Natural killer cell (primary cell): ENCODE results near the gene CAPN8. TPM values are rescaled to one million over a fixed set of nuclear protein-coding genes. Genes with fewer than 3 reads are reported as not detected.
"Not testable (repeated sequence)": the region's sequence is repeated elsewhere in the genome, so short reads cannot be mapped to it uniquely, and the experiment has no call there.

Experiments
- ATAC-seq, 3 donors: fragments of 150-1000 bp in 2 of 3; fragments of 200-7000 bp in 1 of 3; cut with Tn5 transposase; 1 replicate in 1 of 3; 2 replicates in 2 of 3; pipeline ENCODE4 v1.10.0; 2021; ENCODE audit warnings: mild to moderate bottlenecking in 2 of 3, moderate library complexity in 2 of 3
- DNase-seq, 2 donors: peaks; one replicate each; pipeline versions ENCODE4 v3.0.0 to v3.0.0-alpha.2; 2013 to 2021; ENCODE audit warnings: mixed read lengths in 1 of 2
- H3K27ac ChIP-seq: one replicate; pipeline ENCODE4 v1.5.1; 2013; ENCODE audit warnings: mild to moderate bottlenecking, low read length
- H3K27me3 ChIP-seq: one replicate; pipeline ENCODE4 v1.6.1; 2013; ENCODE audit warnings: low read length; ENCODE audit not compliant: control insufficient read depth, insufficient read depth
- H3K36me3 ChIP-seq: one replicate; pipeline ENCODE4 v1.6.1; 2013; ENCODE audit warnings: low read length; ENCODE audit not compliant: control insufficient read depth, insufficient read depth
- H3K4me1 ChIP-seq: one replicate; pipeline ENCODE4 v1.6.1; 2013; ENCODE audit warnings: low read length; ENCODE audit not compliant: control insufficient read depth, insufficient read depth
- H3K4me3 ChIP-seq: one replicate; pipeline ENCODE4 v1.5.1; 2013; ENCODE audit warnings: low read length
- H3K9me3 ChIP-seq: one replicate; pipeline ENCODE4 v1.6.1; 2013; ENCODE audit warnings: low read length; ENCODE audit not compliant: control insufficient read depth, insufficient read depth
- H3K27ac Mint-ChIP-seq, 2 donors: one replicate each; pipeline ENCODE4 v1.8.0; 2022; ENCODE audit warnings: mild to moderate bottlenecking in 2 of 2, mixed read lengths in 2 of 2, moderate library complexity in 1 of 2
- H3K27me3 Mint-ChIP-seq, 2 donors: one replicate each; pipeline ENCODE4 v1.8.0; 2022; ENCODE audit warnings: low read depth in 2 of 2, mixed read lengths in 2 of 2
- H3K36me3 Mint-ChIP-seq: one replicate; pipeline ENCODE4 v1.8.0; 2022; ENCODE audit warnings: mixed read lengths
- H3K4me1 Mint-ChIP-seq, 2 donors: one replicate each; pipeline ENCODE4 v1.8.0; 2022; ENCODE audit warnings: mixed read lengths in 2 of 2
- H3K4me3 Mint-ChIP-seq: one replicate; pipeline ENCODE4 v1.8.0; 2022; ENCODE audit warnings: mild to moderate bottlenecking, moderate library complexity, mixed read lengths
- H3K9me3 Mint-ChIP-seq, 2 donors: one replicate each; pipeline ENCODE4 v1.8.0; 2022; ENCODE audit warnings: mixed read lengths in 2 of 2
- WGBS: methylation state at CpG from one replicate; pipeline ENCODE4 v1.1.7; 2013; ENCODE audit warnings: missing lambda C conversion rate; ENCODE audit not compliant: insufficient coverage; 5-methylcytosine and 5-hydroxymethylcytosine counted together
- intact Hi-C: fragments of 100-400 bp; cut with micrococcal nuclease; formaldehyde crosslinking; loops from one replicate; pipeline ENCODE4 v1.14.2; 2022
- total RNA-seq, 4 donors: library from RNA; stranded (reverse); fragments of 120-200 nt in 1 of 4; gene quantifications; one replicate each; pipeline versions ENCODE4 v1.2.3 to v1.2.4, GENCODE V29; 2013 to 2022
- TF ChIP-seq, protein P1 (sequence below): fragments of 200-600 bp; IDR thresholded peaks from one replicate; pipeline ENCODE4 v1.8.0; 2022; ENCODE audit warnings: antibody characterized with exemption

CAPN8 gene
- total RNA-seq, 3 donors from 2014 or later (not counting 1 experiment from before 2014, with no cell fraction given): 0.18 to 6.7 (median 0.84) TPM

DNA sequence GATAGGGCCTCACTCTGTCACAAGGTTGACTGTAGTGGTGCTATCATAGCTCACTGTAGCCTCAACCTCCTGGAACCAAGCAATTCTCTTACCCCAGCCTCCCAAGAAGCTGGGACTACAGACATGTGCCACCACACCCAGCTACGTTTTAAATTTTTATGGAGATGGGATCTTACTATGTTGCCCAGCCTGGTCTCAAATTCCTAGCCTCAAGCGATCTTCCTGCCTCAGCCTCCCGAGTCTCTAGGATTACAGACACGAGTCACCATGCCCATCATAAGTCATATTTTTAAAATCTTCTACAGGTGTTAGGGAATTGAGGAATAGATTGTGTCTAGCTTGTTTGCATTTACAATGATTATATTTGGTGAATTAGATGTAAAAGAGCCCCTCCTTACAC, 145.3 kb downstream of the CAPN8 start:
- Histone ChIP-seq H3K9me3 (no peaks in the 10 kb centered on the region), H3K4me3 (no peak overlapping the region), H3K27me3 (no peaks in the 10 kb centered on the region), H3K27ac (no peak overlapping the region), H3K4me1 (peaks cover 16% of the 10 kb centered on the region), H3K36me3 (no peaks in the 10 kb centered on the region)
- TF ChIP-seq, protein P1, sequence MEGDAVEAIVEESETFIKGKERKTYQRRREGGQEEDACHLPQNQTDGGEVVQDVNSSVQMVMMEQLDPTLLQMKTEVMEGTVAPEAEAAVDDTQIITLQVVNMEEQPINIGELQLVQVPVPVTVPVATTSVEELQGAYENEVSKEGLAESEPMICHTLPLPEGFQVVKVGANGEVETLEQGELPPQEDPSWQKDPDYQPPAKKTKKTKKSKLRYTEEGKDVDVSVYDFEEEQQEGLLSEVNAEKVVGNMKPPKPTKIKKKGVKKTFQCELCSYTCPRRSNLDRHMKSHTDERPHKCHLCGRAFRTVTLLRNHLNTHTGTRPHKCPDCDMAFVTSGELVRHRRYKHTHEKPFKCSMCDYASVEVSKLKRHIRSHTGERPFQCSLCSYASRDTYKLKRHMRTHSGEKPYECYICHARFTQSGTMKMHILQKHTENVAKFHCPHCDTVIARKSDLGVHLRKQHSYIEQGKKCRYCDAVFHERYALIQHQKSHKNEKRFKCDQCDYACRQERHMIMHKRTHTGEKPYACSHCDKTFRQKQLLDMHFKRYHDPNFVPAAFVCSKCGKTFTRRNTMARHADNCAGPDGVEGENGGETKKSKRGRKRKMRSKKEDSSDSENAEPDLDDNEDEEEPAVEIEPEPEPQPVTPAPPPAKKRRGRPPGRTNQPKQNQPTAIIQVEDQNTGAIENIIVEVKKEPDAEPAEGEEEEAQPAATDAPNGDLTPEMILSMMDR: no peak
- no peak for DNase-seq
- ATAC-seq: no peak
- H3K9me3 Mint-ChIP-seq: no peaks in the 10 kb centered on the region
- H3K36me3 Mint-ChIP-seq: no peaks in the 10 kb centered on the region
- WGBS: 85% methylated on average over 3 of the region's 4 CpGs
- H3K27ac Mint-ChIP-seq: no peak overlapping the region
- H3K27me3 Mint-ChIP-seq: peaks cover 0 to 12% of the 10 kb centered on the region in 2 donors
- no peak overlapping the region for H3K4me3 Mint-ChIP-seq
- H3K4me1 Mint-ChIP-seq: peaks cover 0 to 5% of the 10 kb centered on the region in 2 donors
- intact Hi-C loops: no loop called here

DNA sequence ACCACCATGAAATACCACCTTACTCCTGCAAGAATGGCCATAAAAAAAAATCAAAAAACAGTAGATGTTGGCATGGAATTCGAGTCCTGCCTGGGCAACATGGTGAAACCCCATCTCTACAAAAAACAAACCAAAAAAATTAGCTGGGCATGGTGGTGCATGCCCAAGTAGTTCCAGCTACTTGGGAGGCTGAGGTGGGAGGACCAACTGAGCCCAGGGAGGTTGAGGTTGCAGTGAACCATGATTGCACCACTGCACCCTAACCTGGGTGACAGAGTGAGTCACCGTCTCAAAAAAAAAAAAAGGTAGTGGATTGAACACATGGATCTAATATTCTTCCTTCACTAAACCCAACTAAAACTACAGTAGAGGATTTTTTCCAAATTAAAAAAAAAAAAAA, 146.4 kb downstream of the CAPN8 start:
- no peaks in the 10 kb centered on the region for H3K27me3 ChIP-seq
- ATAC-seq (no peak), DNase-seq (no peak)
- WGBS: 71% methylated on average over 2 of the region's 2 CpGs
- H3K27ac ChIP-seq: no peak overlapping the region
- no peaks in the 10 kb centered on the region for H3K36me3 Mint-ChIP-seq
- TF ChIP-seq, protein P1: no peak
- H3K4me1 Mint-ChIP-seq: peaks cover 0 to 8% of the 10 kb centered on the region in 2 donors
- no peaks in the 10 kb centered on the region for H3K9me3 ChIP-seq
- H3K9me3 Mint-ChIP-seq: no peaks in the 10 kb centered on the region
- peaks cover 0 to 12% of the 10 kb centered on the region in 2 donors for H3K27me3 Mint-ChIP-seq
- no peak overlapping the region for H3K4me3 ChIP-seq
- no peaks in the 10 kb centered on the region for H3K36me3 ChIP-seq
- intact Hi-C loops: no loop called here
- H3K4me3 Mint-ChIP-seq: no peak overlapping the region
- H3K4me1 ChIP-seq: peaks cover 25% of the 10 kb centered on the region
- no peak overlapping the region for H3K27ac Mint-ChIP-seq

DNA sequence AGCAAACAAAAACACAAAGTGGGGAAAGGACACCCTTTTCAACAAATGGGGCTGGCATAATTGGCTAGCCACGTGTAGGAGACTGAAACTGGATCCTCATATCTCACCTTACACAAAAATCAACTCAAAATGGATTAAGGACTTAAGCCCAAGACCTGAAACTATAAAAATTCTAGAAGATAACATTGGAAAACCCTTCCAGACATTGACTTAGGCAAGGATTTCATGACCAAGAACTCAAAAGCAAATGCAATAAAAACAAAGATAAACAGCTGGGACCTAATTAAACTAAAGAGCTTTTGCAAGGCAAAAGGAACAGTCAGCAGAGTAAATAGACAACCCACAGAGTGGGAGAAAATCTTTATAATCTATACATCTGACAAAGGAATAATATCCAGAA, 146.9 kb downstream of the CAPN8 start:
- H3K27me3 ChIP-seq, H3K9me3 Mint-ChIP-seq, intact Hi-C loops, H3K36me3 Mint-ChIP-seq, H3K36me3 ChIP-seq, ATAC-seq, H3K4me3 Mint-ChIP-seq, H3K9me3 ChIP-seq, H3K27ac ChIP-seq, H3K4me3 ChIP-seq, DNase-seq, H3K27ac Mint-ChIP-seq, H3K4me1 Mint-ChIP-seq: not testable (repeated sequence)
- peaks cover 25% of the 10 kb centered on the region for H3K4me1 ChIP-seq
- H3K27me3 Mint-ChIP-seq: peaks cover 4 to 11% of the 10 kb centered on the region in 2 donors
- WGBS: 64% methylated on average over 1 of the region's 1 CpG

DNA sequence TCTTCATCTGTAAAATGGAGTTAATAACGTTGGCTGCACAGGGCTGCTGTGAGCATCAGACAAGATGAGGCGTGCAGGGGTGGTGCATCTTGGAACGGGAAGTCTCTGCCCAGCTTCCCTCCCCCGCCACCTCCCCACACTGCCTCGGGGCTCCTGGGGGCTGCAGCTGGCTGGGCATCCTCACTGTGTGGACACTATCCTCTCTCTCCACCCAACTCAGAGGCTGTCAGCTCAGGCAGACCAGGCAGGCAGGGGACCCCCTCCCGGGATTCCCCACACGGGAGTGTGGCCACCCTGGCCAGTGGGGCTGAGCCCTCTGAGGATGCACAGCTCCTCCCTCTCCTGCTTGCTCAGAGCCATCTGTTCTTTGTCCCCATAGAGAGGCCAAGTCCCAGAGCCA, 149.6 kb downstream of the CAPN8 start:
- H3K27ac Mint-ChIP-seq: no peak overlapping the region

More for the DNA sequence above, 149.6 kb downstream of the CAPN8 start:
- peaks cover 0 to 8% of the 10 kb centered on the region in 2 donors for H3K4me1 Mint-ChIP-seq
- no peak overlapping the region for H3K27ac ChIP-seq
- 78% methylated on average over 7 of the region's 7 CpGs for WGBS
- H3K4me1 ChIP-seq: peaks cover 25% of the 10 kb centered on the region
- DNase-seq: peak in 1 of 2 donors; percentile 12
- H3K27me3 Mint-ChIP-seq: peaks cover 7 to 8% of the 10 kb centered on the region in 2 donors
- intact Hi-C loops: no loop called here
- ATAC-seq: no peak
- H3K9me3 ChIP-seq: no peaks in the 10 kb centered on the region
- H3K36me3 Mint-ChIP-seq: no peaks in the 10 kb centered on the region
- TF ChIP-seq, protein P1: no peak
- no peaks in the 10 kb centered on the region for H3K36me3 ChIP-seq
- H3K4me3 Mint-ChIP-seq: no peak overlapping the region
- no peak overlapping the region for H3K4me3 ChIP-seq
- no peaks in the 10 kb centered on the region for H3K9me3 Mint-ChIP-seq
- no peaks in the 10 kb centered on the region for H3K27me3 ChIP-seq
